T47D (cell line): Measurements from ENCODE around the gene TGFBR3L.

Source experiments
- DNase-seq, 2 experiments: peaks; one replicate each; pipeline versions ENCODE4 v3.0.0 to v3.0.0-alpha.2; 2011 to 2012; ENCODE audit warnings: low read depth in 1 of 2, low spot score in 1 of 2
- JUND ChIP-seq: IDR thresholded peaks from 2 replicates; pipeline ENCODE4 v1.6.1; 2012; ENCODE audit warnings: low read depth
- in situ Hi-C: cut with HindIII; loops from 2 replicates; pipeline ENCODE4 v1.10.0; 2016; ENCODE audit warnings: low sequenced_read_pairs, low pct_unique_long_range_greater_than_20kb

TGFBR3L gene

DNA sequence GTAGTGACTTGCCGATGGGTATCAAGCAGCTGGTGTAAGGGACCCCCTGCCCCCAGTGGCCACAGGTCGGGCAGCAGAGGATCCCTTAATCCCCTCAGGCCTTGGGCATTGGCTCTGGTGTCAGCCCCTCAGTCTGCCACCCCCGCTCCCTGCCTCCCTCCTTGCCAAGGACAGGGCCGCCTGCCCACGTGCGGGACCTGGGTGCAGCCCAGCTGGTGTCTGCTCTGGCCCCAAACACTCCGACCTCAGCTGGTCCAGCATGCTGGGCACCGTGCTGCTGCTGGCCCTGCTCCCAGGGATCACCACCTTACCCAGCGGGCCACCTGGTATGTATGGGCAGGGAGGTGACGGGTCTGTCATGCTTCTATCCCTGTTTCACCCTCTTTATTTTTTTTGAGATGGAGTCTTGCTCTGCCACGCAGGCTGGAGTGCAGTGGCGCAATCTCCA is at the start of gene TGFBR3L:
TSS of gene TGFBR3L (plus strand) at position 233 of the 448 bp plus-strand sequence.
- DNase-seq = no peak
- TF ChIP-seq JUND = no peak
- in situ Hi-C loops = no loop called here

DNA sequence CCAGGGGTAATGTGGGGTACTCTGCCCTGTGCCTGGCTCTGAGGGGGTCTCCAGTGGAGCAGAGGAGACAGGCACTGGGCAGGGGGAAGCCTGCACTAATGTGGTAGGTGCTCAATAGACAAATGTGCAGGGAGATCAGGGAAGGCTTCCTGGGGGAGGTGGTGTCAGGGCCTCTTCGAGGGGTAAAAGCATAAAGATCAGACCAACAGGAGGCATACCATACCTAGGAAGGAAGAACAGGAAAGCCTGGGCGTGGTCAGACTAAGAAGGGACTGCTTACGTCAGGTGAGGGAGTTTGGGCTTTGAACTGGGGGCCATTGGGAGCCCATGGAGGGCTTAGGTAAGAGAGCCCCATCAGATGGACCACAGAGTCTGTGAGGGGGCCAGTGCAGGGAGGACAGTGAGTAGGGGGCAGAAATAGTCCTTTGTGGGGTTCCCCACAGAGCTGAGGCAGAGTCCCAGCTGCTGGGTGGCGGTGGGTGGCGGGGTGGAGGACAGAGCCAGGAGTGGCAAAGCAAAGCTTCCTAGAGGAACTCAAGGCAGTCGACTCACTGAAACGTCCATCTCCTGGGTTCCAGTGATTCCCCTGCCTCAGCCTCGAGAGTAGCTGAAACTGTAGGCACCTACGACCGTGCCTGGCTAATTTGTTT is 49.2 kb upstream of the TGFBR3L start:
- DNase-seq = no peak
- TF ChIP-seq JUND = no peak
- in situ Hi-C loops = no loop called here

DNA sequence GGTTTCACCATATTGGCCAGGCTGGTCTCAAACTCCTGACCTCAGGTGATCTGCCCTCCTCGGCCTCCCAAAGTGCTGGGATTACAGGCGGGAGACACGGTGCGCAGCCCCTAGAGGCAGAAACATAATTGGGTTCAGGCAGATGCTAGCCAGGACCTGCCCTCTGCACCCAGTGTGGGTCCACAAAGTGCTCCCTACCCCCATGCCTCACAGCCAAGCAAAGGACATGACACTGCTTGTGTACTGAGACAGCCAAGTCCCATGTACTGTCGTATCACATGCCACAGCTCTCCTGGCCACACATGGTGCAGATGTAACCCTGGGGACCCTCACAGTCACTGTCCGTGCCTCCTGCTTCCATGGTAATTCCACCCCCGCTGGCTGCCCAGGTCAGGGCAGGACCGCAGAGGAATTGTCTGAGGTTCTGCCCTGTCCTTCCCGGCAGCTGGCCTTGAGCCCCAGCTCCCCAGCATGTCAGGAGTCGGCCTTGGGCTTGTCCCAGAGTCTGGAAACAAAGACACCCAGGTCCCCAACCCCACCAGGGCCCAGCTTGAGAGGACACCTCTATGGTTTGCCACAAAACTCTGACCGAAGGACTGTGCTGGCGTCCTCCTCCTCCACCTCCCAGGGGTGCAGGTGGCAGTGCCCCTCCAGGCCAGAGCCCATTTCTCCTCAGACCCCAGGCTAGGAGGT is 48.1 kb upstream of the TGFBR3L start:
- in situ Hi-C loops = no loop called here
- DNase-seq = no peak
- TF ChIP-seq JUND = no peak

DNA sequence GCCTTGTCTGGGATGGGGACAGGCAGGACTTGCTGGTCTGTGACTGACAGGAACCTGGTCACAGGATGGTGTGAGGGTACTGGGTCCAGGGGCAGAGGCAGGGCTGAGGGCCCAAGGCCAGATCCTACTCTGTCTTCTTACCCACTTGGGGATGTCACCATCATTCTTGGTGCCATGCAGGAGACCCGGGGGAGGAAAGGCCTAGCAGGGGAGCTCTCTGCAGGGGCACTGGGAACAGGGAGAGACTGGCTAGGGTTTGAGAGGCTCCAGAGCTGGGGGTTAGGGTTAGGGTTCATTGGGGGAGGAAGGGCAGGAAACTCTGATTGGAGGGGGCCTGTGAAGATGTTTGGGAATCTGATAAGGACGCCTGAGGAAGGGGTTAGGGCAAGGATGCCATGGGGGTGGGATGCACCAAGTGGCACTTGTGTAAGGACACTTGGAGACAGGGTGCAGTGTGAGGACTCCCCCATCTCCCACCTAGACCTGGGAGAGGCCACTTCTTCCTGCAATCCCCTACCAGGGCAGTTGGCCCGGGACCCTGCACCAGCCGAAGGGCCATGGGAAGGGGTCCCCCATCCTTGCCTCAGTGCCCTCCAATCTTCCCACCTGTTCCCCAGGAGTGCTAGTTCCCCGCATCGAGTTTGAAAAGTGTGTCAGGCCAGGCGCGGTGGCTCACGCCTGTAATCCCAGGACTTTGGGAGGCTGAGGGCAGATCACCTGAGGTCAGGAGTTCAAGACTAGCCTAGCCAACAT is 47.4 kb upstream of the TGFBR3L start:
- no peak for TF ChIP-seq JUND
- in situ Hi-C loops = no loop called here
- no peak for DNase-seq

DNA sequence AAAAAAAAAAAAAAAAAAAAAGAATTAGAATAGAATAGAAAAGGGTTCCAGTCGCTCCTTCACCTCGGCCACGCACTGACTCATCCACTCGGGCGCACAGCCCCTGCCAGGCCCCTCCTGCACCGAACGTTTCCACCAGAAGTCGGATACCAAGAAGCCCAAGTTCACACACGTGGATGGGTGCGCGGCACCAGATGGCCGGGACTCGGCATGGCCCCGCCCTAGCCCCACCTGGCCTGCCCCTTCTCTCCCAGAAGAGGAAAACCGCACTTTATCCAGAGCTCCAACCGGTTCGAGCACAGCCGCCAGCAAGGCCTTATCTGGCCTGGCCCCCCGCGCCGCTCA is 46.3 kb upstream of the TGFBR3L start:
- in situ Hi-C loops = no loop called here
- TF ChIP-seq JUND = no peak
- DNase-seq = no peak

DNA sequence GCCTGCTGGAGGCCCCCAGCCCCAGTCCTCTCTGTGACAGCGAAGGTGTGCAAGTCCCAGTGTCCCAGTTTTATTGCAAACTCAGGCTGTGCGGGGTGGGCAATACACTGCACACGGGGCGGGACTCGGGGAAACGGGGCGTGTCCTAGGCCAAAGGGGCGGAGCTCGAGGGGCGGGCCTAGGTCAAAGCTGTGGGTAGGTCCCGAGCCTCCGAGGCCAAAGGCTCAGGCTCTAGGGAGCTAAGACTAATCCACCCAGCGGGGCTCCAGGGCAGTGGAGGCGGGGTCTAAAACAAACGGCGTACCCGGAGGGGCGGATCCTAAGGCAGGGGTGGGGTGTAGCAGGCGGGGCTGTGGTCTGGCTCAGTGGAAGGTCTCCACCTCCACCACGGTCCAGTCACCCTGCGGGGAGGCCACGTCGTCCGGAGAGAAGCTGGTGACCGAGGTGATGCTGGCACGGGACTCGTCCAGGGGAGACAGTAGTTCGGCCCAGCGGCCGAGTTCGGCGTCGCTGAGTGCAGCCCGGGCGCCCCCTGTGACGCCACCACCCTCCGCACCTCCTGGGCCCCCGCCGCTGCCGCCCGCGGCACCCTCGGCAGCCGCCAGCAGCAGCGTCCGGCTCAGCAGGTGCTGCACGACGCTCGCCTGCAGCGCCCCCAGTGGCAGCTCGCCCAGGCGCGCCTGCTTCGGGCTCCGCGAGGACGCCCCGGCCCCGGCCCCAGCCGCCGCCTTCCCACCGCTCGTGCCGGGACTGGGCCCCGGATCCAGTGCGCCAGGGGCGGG is 45.8 kb upstream of the TGFBR3L start:
- no peak for TF ChIP-seq JUND
- in situ Hi-C loops = no loop called here
- no peak for DNase-seq

DNA sequence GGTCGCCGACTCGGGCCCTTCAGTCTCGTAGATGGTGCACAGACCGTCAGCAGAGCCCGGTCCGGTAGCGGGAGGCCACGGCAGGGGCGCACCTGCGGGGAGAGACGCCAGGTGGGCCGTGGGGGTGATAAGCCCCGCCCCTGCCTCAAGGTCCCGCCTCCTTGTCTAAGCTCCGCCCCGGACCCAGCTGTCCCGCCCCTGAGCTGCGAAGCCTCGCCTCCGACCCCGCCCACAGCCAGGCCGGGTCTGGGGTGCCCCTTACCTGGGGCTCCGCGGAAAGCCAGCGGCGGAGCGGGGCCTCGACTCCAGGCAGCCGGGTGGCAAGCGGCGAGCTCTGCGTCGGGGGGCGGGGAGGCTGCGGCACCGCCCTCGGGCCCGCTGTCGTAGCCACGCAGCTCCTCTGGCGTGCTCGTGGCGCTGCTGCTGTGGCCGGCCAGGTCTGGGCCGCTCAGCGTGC is 45.1 kb upstream of the TGFBR3L start:
- no peak for DNase-seq
- TF ChIP-seq JUND = no peak
- in situ Hi-C loops = no loop called here

DNA sequence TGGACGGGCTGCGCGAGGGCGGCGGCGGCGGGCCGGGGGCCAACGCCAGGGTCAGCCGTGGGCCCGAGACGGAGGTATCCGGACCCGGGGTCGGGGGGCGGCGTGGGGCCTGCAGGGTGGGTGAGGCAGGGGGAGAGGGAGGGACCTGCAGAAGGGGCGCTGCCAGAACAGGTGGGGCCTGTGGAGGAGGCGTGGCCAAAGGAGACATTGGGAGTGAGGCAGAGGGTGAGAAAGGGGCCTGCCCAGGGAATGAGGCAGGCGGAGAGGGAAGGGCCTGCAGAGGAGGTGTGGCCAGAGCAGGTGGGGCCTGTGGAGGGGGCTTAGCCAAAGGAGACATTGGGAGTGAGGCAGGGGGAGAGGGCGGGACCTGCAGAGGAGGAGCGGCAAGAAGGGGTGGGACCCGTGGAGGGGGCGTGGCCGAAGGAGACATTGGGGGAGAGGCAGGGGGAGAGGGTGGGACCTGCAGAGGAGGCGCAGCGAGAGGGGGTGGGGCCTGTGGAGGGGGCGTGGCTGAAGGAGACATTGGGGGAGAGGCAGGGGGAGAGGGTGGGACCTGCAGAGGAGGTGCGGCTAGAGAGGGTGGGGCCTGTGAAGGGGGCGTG is 44.6 kb upstream of the TGFBR3L start:
- in situ Hi-C loops = no loop called here
- no peak for TF ChIP-seq JUND
- peak in 1 of 2 experiments; percentile 94 for DNase-seq

DNA sequence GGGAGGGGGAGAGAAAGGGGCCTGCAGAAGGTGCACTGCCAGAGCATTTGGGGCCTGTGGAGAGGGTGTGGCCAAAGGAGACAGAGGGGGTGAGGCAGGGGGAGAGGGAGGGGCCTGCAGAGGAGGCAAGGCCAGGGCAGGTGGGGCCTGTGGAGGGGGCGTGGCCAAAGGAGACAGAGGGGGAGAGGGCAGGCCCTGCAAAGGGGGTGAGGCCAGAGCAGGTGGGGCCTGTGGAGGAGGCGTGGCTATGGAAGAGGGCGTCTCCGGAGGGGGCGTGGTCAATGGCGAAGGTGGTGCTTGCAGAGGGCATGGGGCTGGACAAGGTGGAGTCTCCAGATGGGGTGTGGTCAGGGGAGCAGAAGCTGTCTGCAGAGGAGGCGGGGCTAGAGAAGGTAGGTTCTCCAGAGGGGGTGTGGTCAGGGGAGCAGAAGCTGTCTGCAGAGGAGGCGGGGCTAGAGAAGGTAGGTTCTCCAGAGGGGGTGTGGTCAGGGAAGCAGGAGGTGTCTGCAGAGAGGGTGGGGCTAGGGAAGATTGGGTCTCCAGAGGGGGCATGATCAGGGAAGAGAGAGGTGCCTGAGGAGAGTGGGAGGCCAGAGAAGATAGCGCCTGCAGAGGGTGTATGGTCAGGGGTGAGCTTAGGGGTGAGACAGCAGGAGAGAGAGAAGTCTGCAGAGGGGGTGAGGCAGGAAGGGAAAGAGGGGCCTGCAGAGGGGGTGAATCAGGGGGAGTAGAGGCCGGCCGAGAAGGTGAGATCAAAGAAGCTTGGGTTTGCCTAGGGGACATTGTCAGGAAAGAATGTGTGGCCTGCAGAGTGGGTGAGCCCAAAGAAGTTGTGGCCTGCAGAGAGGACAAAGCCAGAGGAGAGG is 43.8 kb upstream of the TGFBR3L start:
- TF ChIP-seq JUND = no peak
- in situ Hi-C loops = no loop called here
- peak; percentile 57 to 98 for DNase-seq

DNA sequence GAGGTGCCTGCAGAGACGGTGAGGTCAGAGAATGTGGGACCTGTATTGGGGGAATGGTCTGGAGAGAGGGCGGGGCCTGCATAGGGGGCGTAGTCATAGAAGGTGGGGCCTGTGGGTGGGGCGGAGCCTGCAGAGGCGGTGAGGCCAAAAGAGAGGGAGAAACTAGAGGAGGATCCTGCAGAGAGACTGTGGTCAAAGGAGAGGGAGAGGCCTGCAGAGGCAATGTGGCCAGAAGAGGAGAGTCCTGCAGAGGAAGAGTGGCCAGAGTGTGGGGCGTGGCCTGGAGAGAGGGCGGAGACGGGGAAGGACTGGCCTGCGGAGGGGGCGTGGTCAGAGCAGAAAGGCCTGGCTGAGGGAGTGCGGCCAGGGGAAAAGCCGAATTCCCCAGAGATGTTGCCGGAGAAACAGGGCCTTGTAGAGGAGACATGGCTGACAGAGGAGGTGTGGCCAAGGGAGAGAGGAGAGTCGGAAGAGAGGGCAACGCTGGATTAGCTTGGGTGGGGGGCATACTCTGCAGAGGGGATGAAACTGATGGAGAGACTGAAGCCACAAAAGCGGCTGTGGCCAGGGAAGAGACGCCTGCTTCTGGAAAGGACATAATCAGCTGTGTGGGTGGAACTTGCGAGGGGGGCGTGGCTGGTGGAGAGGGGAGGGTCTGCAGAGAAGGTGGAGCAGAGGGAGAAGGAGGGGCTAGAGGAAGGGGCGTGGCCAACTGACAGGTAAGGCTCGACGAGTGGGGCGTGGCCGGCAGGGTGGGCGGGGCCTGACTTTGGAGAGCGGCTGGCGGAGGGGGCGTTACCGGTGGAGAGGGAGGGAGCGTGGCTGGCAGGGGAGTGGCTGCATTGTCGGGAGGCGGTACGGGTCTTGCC is 43.0 kb upstream of the TGFBR3L start:
- no peak for TF ChIP-seq JUND
- in situ Hi-C loops = no loop called here
- peak; percentile 74 to 96 for DNase-seq
